Loucy (cell line): Measurements from ENCODE around the gene TMEM132C.

Source experiments
- H2AFZ ChIP-seq: fragments of 200-600 bp; sonication (generic); 2 replicates; pipeline ENCODE4 v1.6.0; 2016; ENCODE audit warnings: antibody characterized with exemption, mild to moderate bottlenecking, low read length, moderate library complexity
- H3F3A ChIP-seq: fragments of 200-600 bp; 2 replicates; pipeline ENCODE4 v1.6.0; 2016; ENCODE audit warnings: antibody characterized with exemption, low read depth, mild to moderate bottlenecking
- H3K27me3 ChIP-seq: fragments of 200-600 bp; sonication (generic); 2 replicates; pipeline ENCODE4 v1.6.1; 2014; ENCODE audit warnings: low read length, mild to moderate bottlenecking; ENCODE audit not compliant: insufficient read depth, poor library complexity, severe bottlenecking
- H3K36me3 ChIP-seq: fragments of 200-600 bp; sonication (generic); 2 replicates; pipeline ENCODE4 v1.6.1; 2016; ENCODE audit warnings: low read length; ENCODE audit not compliant: insufficient read depth
- H3K4me1 ChIP-seq: fragments of 200-600 bp; sonication (generic); 2 replicates; pipeline ENCODE4 v1.5.1; 2014; ENCODE audit warnings: low read length, mild to moderate bottlenecking; ENCODE audit not compliant: insufficient read depth, poor library complexity, severe bottlenecking
- H3K4me2 ChIP-seq: fragments of 200-600 bp; sonication (generic); 2 replicates; pipeline ENCODE4 v1.6.0; 2014; ENCODE audit warnings: antibody characterized with exemption, low read length, low read depth, mild to moderate bottlenecking; ENCODE audit not compliant: poor library complexity, severe bottlenecking
- H3K4me3 ChIP-seq: fragments of 200-600 bp; sonication (generic); 2 replicates; pipeline ENCODE4 v1.5.1; 2014; ENCODE audit warnings: low read length, mild to moderate bottlenecking, mixed read lengths; ENCODE audit not compliant: poor library complexity, severe bottlenecking
- H3K79me2 ChIP-seq: fragments of 200-600 bp; sonication (generic); 2 replicates; pipeline ENCODE4 v1.6.1; 2014; ENCODE audit warnings: low read length; ENCODE audit not compliant: insufficient read depth
- H3K9ac ChIP-seq: fragments of 200-600 bp; sonication (generic); 2 replicates; pipeline ENCODE4 v1.6.0; 2014; ENCODE audit warnings: mild to moderate bottlenecking, low read depth, low read length, moderate library complexity; ENCODE audit not compliant: poor library complexity, severe bottlenecking
- H3K9me2 ChIP-seq: fragments of 200-600 bp; sonication (generic); replicated peaks from 2 replicates; pipeline ENCODE4 v1.6.1; 2016; ENCODE audit warnings: low read depth, low read length, mixed read lengths
- H3K9me3 ChIP-seq: fragments of 200-600 bp; sonication (generic); 2 replicates; pipeline ENCODE4 v1.6.1; 2014; ENCODE audit warnings: mild to moderate bottlenecking, antibody characterized with exemption, low read length, low read depth; ENCODE audit not compliant: insufficient read depth
- H4K20me1 ChIP-seq: fragments of 200-600 bp; sonication (generic); 2 replicates; pipeline ENCODE4 v1.6.0; 2014; ENCODE audit warnings: antibody characterized with exemption, low read length, mild to moderate bottlenecking; ENCODE audit not compliant: insufficient read depth, poor library complexity, severe bottlenecking
- CTCF ChIP-seq: fragments of 200-600 bp; sonication (generic); conservative IDR thresholded peaks from 2 replicates; pipeline ENCODE4 v1.5.1; 2014; ENCODE audit warnings: mild to moderate bottlenecking, antibody characterized with exemption, low read length
- EZH2phosphoT487 ChIP-seq: fragments of 200-600 bp; IDR thresholded peaks from 2 replicates; pipeline ENCODE4 v1.6.1; 2018; ENCODE audit warnings: antibody characterized with exemption, mild to moderate bottlenecking, moderate library complexity, borderline replicate concordance

TMEM132C gene

GRCh38 chr12:128581321-128581761 lies 314.4 kb downstream of the TMEM132C start:
- Histone ChIP-seq H3F3A (no peaks in the 10 kb centered on the region), H3K9me3 (peaks cover 5% of the 10 kb centered on the region; the same call in 1 of the 2 replicates), H3K4me2 (no peak overlapping the region), H3K4me1 (no peaks in the 10 kb centered on the region), H3K9me2 (no peaks in the 10 kb centered on the region), H3K36me3 (no peaks in the 10 kb centered on the region), H2AFZ (no peak overlapping the region), H4K20me1 (no peaks in the 10 kb centered on the region), H3K9ac (no peak overlapping the region), H3K27me3 (no peaks in the 10 kb centered on the region), H3K79me2 (no peaks in the 10 kb centered on the region), H3K4me3 (no peak overlapping the region)
- TF ChIP-seq CTCF (no peak), EZH2phosphoT487 (no peak)

- H3K36me3 ChIP-seq, result no peaks in the 10 kb centered on the region
- peaks cover 5% of the 10 kb centered on the region; the same call in 1 of the 2 replicates for H3K9me3 ChIP-seq
- H3K4me3 ChIP-seq, result no peak overlapping the region
- H2AFZ ChIP-seq, result no peak overlapping the region
- no peak overlapping the region for H3K9ac ChIP-seq
- H3K27me3 ChIP-seq, result no peaks in the 10 kb centered on the region
- no peak overlapping the region for H3K4me2 ChIP-seq
- no peaks in the 10 kb centered on the region for H3F3A ChIP-seq
- H3K79me2 ChIP-seq, result no peaks in the 10 kb centered on the region
- TF ChIP-seq CTCF, result no peak
- TF ChIP-seq EZH2phosphoT487, result no peak
- no peaks in the 10 kb centered on the region for H3K4me1 ChIP-seq
- H4K20me1 ChIP-seq, result no peaks in the 10 kb centered on the region
- H3K9me2 ChIP-seq, result no peaks in the 10 kb centered on the region
Observed at GRCh38 chr12:128583453-128583852, 316.5 kb downstream of the TMEM132C start.

GRCh38 chr12:128586451-128587029 lies 319.6 kb downstream of the TMEM132C start:
- no peaks in the 10 kb centered on the region for H3K27me3 ChIP-seq
- no peak overlapping the region for H2AFZ ChIP-seq
- no peak overlapping the region for H3K9ac ChIP-seq
- no peaks in the 10 kb centered on the region for H3F3A ChIP-seq
- TF ChIP-seq CTCF (no peak), EZH2phosphoT487 (no peak)
- no peaks in the 10 kb centered on the region for H3K36me3 ChIP-seq
- H3K4me1 ChIP-seq, result no peaks in the 10 kb centered on the region
- no peaks in the 10 kb centered on the region for H3K9me2 ChIP-seq
- no peak overlapping the region for H3K4me2 ChIP-seq
- no peak overlapping the region for H3K4me3 ChIP-seq
- H3K9me3 ChIP-seq, result no peaks in the 10 kb centered on the region
- no peaks in the 10 kb centered on the region for H3K79me2 ChIP-seq
- no peaks in the 10 kb centered on the region for H4K20me1 ChIP-seq
